Measurements from ENCODE around the gene VMAC. TPM values are rescaled to one million over a fixed set of nuclear protein-coding genes. Genes with fewer than 3 reads are reported as not detected.

Gene VMAC
- total and polyA plus RNA-seq, 2 of the 13 experiments (the other 11 are each of a cell fraction or from before 2014, with no cell fraction given): 2.4 TPM

- no peak for TF ChIP-seq KDM5A (IDR thresholded peaks at IDR 0.05; ENCODE audit: borderline replicate concordance, low read length)
- peak; percentile 71; the same call in 1 of the 2 replicates for TF ChIP-seq KLF9 (CRISPR knock-in tag; IDR thresholded peaks at IDR 0.05; ENCODE audit: low read depth)
- TF ChIP-seq ZBTB26 (CRISPR knock-in tag; IDR thresholded peaks at IDR 0.05; ENCODE audit: borderline replicate concordance): no peak; the same call in 1 of the 2 replicates
- peak; percentile 69; the same call in 1 of the 2 replicates for TF ChIP-seq ZNF253 (CRISPR knock-in tag; IDR thresholded peaks at IDR 0.05; ENCODE audit: borderline replicate concordance)
- TF ChIP-seq ZNF773 (CRISPR knock-in tag; IDR thresholded peaks at IDR 0.05; ENCODE audit: borderline replicate concordance): no peak
- no peak for TF ChIP-seq U2AF2 (IDR thresholded peaks at IDR 0.05; ENCODE audit: low read depth, low read length)
- TF ChIP-seq SNAPC5 (CRISPR knock-in tag; IDR thresholded peaks at IDR 0.05; ENCODE audit: borderline replicate concordance): no peak
- no peak for TF ChIP-seq ZNF275 (CRISPR knock-in tag; IDR thresholded peaks at IDR 0.05; ENCODE audit: borderline replicate concordance)
- no peak for TF ChIP-seq HNRNPL (IDR thresholded peaks at IDR 0.05; ENCODE audit: low read depth, low read length)
- no peak; the same call in 1 of the 2 replicates for TF ChIP-seq MEIS1 (CRISPR knock-in tag; IDR thresholded peaks at IDR 0.05; ENCODE audit: borderline replicate concordance)
- TF ChIP-seq KAT8 (CRISPR knock-in tag; IDR thresholded peaks at IDR 0.05): no peak
- peak; percentile 55 for TF ChIP-seq PHF8 (CRISPR knock-in tag; IDR thresholded peaks at IDR 0.05)
- peak; percentile 77; the same call in 1 of the 2 replicates for TF ChIP-seq ZNF724P (CRISPR knock-in tag; IDR thresholded peaks at IDR 0.05; ENCODE audit: borderline replicate concordance)
- TF ChIP-seq SMAD9 (CRISPR knock-in tag; IDR thresholded peaks at IDR 0.05): no peak
- TF ChIP-seq KIAA2018 (CRISPR knock-in tag; IDR thresholded peaks at IDR 0.05; ENCODE audit: borderline replicate concordance): no peak
- no peak for TF ChIP-seq ZFP91 (CRISPR knock-in tag; IDR thresholded peaks at IDR 0.05; ENCODE audit: borderline replicate concordance)
Observed at GRCh38 chr19:5904352-5905113, at the start of gene VMAC (continued).
